Measurements from ENCODE around the gene PI4KA. TPM values are rescaled to one million over a fixed set of nuclear protein-coding genes. Genes with fewer than 3 reads are reported as not detected.

Gene PI4KA
- total RNA-seq, 1 donor from 2014 or later: 24.4 TPM

GRCh38 chr22:20792221-20792965, 66.2 kb downstream of the PI4KA start:
- Histone ChIP-seq H3K36me3 (no peaks in the 10 kb centered on the region), H3K4me2 (no peak overlapping the region), H3K4me3 (no peak overlapping the region), H3K27me3 (no peaks in the 10 kb centered on the region), H3K27ac (no peak overlapping the region), H3K79me2 (ENCODE audit: low read depth) (no peaks in the 10 kb centered on the region), H4K20me1 (ENCODE audit: low read depth) (no peaks in the 10 kb centered on the region), H2AFZ (replicated peaks) (no peak overlapping the region), H3F3A (ENCODE audit: low read depth) (no peaks in the 10 kb centered on the region), H3K4me1 (no peaks in the 10 kb centered on the region), H3K9me3 (ENCODE audit: low read depth) (no peaks in the 10 kb centered on the region), H3K9ac (no peak overlapping the region)
- no peaks in the 10 kb centered on the region for H3K4me1 Mint-ChIP-seq
- H3K36me3 Mint-ChIP-seq: peaks cover 20% of the 10 kb centered on the region
- no peak for DNase-seq (ENCODE audit: low spot score)
- no peaks in the 10 kb centered on the region for H3K27me3 Mint-ChIP-seq (ENCODE audit: insufficient read depth, low read depth)
- H3K9me3 Mint-ChIP-seq: no peaks in the 10 kb centered on the region
- TF ChIP-seq EZH2phosphoT487 (IDR thresholded peaks at IDR 0.05): no peak
- no peak for TF ChIP-seq CTCF (IDR thresholded peaks at IDR 0.05)
- no peak for TF ChIP-seq EZH2 (IDR thresholded peaks at IDR 0.05)
- no peak overlapping the region for H3K27ac Mint-ChIP-seq
- H3K4me3 Mint-ChIP-seq: no peak overlapping the region

- H3K27me3 ChIP-seq: no peaks in the 10 kb centered on the region
- no peak for DNase-seq (ENCODE audit: low spot score)
- H3K27me3 Mint-ChIP-seq (ENCODE audit: insufficient read depth, low read depth): no peaks in the 10 kb centered on the region
- no peak overlapping the region for H3K27ac ChIP-seq
- no peaks in the 10 kb centered on the region for H3K79me2 ChIP-seq (ENCODE audit: low read depth)
- no peaks in the 10 kb centered on the region for H3K4me1 Mint-ChIP-seq
- H3K4me2 ChIP-seq: no peak overlapping the region
- H3K4me3 ChIP-seq: no peak overlapping the region
- no peak overlapping the region for H2AFZ ChIP-seq (replicated peaks)
- peak overlapping the region; percentile 2 for H3K27ac Mint-ChIP-seq
- H3F3A ChIP-seq (ENCODE audit: low read depth): no peaks in the 10 kb centered on the region
- no peak overlapping the region for H3K9ac ChIP-seq
- peaks cover 8% of the 10 kb centered on the region for H3K36me3 Mint-ChIP-seq
- no peak overlapping the region for H3K4me3 Mint-ChIP-seq
- no peaks in the 10 kb centered on the region for H3K4me1 ChIP-seq
- no peaks in the 10 kb centered on the region for H3K9me3 ChIP-seq (ENCODE audit: low read depth)
- H3K36me3 ChIP-seq: no peaks in the 10 kb centered on the region
- no peaks in the 10 kb centered on the region for H4K20me1 ChIP-seq (ENCODE audit: low read depth)
- TF ChIP-seq EZH2phosphoT487 (IDR thresholded peaks at IDR 0.05): no peak
- TF ChIP-seq EZH2 (IDR thresholded peaks at IDR 0.05): no peak
- no peak for TF ChIP-seq CTCF (IDR thresholded peaks at IDR 0.05)
- H3K9me3 Mint-ChIP-seq: no peaks in the 10 kb centered on the region
These were observed 69.8 kb downstream of the PI4KA start for GRCh38 chr22:20788627-20789344.

- no peak for TF ChIP-seq EZH2phosphoT487 (IDR thresholded peaks at IDR 0.05)
- TF ChIP-seq CTCF (IDR thresholded peaks at IDR 0.05): no peak
- TF ChIP-seq EZH2 (IDR thresholded peaks at IDR 0.05): no peak
- Mint-ChIP-seq H3K4me1 (no peaks in the 10 kb centered on the region), H3K27ac (peak overlapping the region; percentile 69), H3K9me3 (no peaks in the 10 kb centered on the region), H3K27me3 (ENCODE audit: insufficient read depth, low read depth) (no peaks in the 10 kb centered on the region), H3K4me3 (no peak overlapping the region), H3K36me3 (peaks cover 8% of the 10 kb centered on the region)
- no peaks in the 10 kb centered on the region for H3K9me3 ChIP-seq (ENCODE audit: low read depth)
- H3K4me3 ChIP-seq: no peak overlapping the region
- H3K27me3 ChIP-seq: no peaks in the 10 kb centered on the region
- H3K79me2 ChIP-seq (ENCODE audit: low read depth): no peaks in the 10 kb centered on the region
- no peaks in the 10 kb centered on the region for H3F3A ChIP-seq (ENCODE audit: low read depth)
- no peak overlapping the region for H3K4me2 ChIP-seq
- H3K4me1 ChIP-seq: no peaks in the 10 kb centered on the region
- no peaks in the 10 kb centered on the region for H3K36me3 ChIP-seq
- H2AFZ ChIP-seq (replicated peaks): no peak overlapping the region
- no peaks in the 10 kb centered on the region for H4K20me1 ChIP-seq (ENCODE audit: low read depth)
- H3K27ac ChIP-seq: no peak overlapping the region
- DNase-seq (ENCODE audit: low spot score): no peak
- no peak overlapping the region for H3K9ac ChIP-seq
These were observed 70.6 kb downstream of the PI4KA start for GRCh38 chr22:20787746-20788626.

Measured in neural progenitor cell (in vitro differentiated cells).